Measurements from ENCODE around the gene TNFRSF21. TPM values are rescaled to one million over a fixed set of nuclear protein-coding genes. Genes with fewer than 3 reads are reported as not detected.
A peak's percentile ranks its signal among the peaks of the same experiment; 100 is the strongest.

Gene TNFRSF21
- total and polyA plus RNA-seq, 4 donors, result 27.4 to 126 (median 61.4) TPM

- Histone ChIP-seq H3K4me3 (ENCODE audit: low read depth, low read length) (no peak overlapping the region), H3K4me1 (ENCODE audit: control insufficient read depth, insufficient read depth, low read length) (no peaks in the 10 kb centered on the region), H3K9me3 (ENCODE audit: control insufficient read depth, insufficient read depth, low read length) (no peaks in the 10 kb centered on the region), H3K36me3 (ENCODE audit: control insufficient read depth, insufficient read depth, low read length) (no peaks in the 10 kb centered on the region), H3K27ac (ENCODE audit: low read depth, low read length) (no peak overlapping the region), H3K27me3 (ENCODE audit: control insufficient read depth, insufficient read depth, low read length) (no peaks in the 10 kb centered on the region)
- no peak for DNase-seq (ENCODE audit: low read depth in 4 of 6, low spot score in 6 of 6)
- no CpG with 5 or more reads among the region's 2 CpGs for WGBS (ENCODE audit: insufficient coverage)
Observed at GRCh38 chr6:47349931-47350330, 40.2 kb upstream of the TNFRSF21 start.

- no peaks in the 10 kb centered on the region for H3K9me3 ChIP-seq (ENCODE audit: control insufficient read depth, insufficient read depth, low read length)
- H3K4me1 ChIP-seq (ENCODE audit: control insufficient read depth, insufficient read depth, low read length), result no peaks in the 10 kb centered on the region
- WGBS (ENCODE audit: insufficient coverage), result 83% methylated on average over 2 of the region's 5 CpGs
- H3K27ac ChIP-seq (ENCODE audit: low read depth, low read length), result no peak overlapping the region
- no peaks in the 10 kb centered on the region for H3K27me3 ChIP-seq (ENCODE audit: control insufficient read depth, insufficient read depth, low read length)
- no peaks in the 10 kb centered on the region for H3K36me3 ChIP-seq (ENCODE audit: control insufficient read depth, insufficient read depth, low read length)
- DNase-seq (ENCODE audit: low read depth in 4 of 6, low spot score in 6 of 6), result no peak
- no peak overlapping the region for H3K4me3 ChIP-seq (ENCODE audit: low read depth, low read length)
Observed at GRCh38 chr6:47348316-47348863, 38.7 kb upstream of the TNFRSF21 start.

GRCh38 chr6:47345761-47346160 is 36.1 kb upstream of the TNFRSF21 start:
- H3K27me3 ChIP-seq (ENCODE audit: control insufficient read depth, insufficient read depth, low read length), result no peaks in the 10 kb centered on the region
- WGBS (ENCODE audit: insufficient coverage), result 87% methylated on average over 3 of the region's 4 CpGs
- no peaks in the 10 kb centered on the region for H3K4me1 ChIP-seq (ENCODE audit: control insufficient read depth, insufficient read depth, low read length)
- no peaks in the 10 kb centered on the region for H3K9me3 ChIP-seq (ENCODE audit: control insufficient read depth, insufficient read depth, low read length)
- no peak overlapping the region for H3K4me3 ChIP-seq (ENCODE audit: low read depth, low read length)
- no peak for DNase-seq (ENCODE audit: low read depth in 4 of 6, low spot score in 6 of 6)
- no peak overlapping the region for H3K27ac ChIP-seq (ENCODE audit: low read depth, low read length)
- H3K36me3 ChIP-seq (ENCODE audit: control insufficient read depth, insufficient read depth, low read length), result no peaks in the 10 kb centered on the region

- Histone ChIP-seq H3K36me3 (ENCODE audit: control insufficient read depth, insufficient read depth, low read length) (no peaks in the 10 kb centered on the region), H3K9me3 (ENCODE audit: control insufficient read depth, insufficient read depth, low read length) (no peaks in the 10 kb centered on the region), H3K4me1 (ENCODE audit: control insufficient read depth, insufficient read depth, low read length) (no peaks in the 10 kb centered on the region), H3K4me3 (ENCODE audit: low read depth, low read length) (no peak overlapping the region), H3K27me3 (ENCODE audit: control insufficient read depth, insufficient read depth, low read length) (no peaks in the 10 kb centered on the region), H3K27ac (ENCODE audit: low read depth, low read length) (no peak overlapping the region)
- DNase-seq (ENCODE audit: low read depth in 4 of 6, low spot score in 6 of 6), result peak in 1 of 6 donors; percentile 23
- 17% methylated on average over 1 of the region's 1 CpG for WGBS (ENCODE audit: insufficient coverage)
Observed at GRCh38 chr6:47344022-47344421, 34.3 kb upstream of the TNFRSF21 start.

- no peaks in the 10 kb centered on the region for H3K27me3 ChIP-seq (ENCODE audit: control insufficient read depth, insufficient read depth, low read length)
- no peak for DNase-seq (ENCODE audit: low read depth in 4 of 6, low spot score in 6 of 6)
- H3K4me1 ChIP-seq (ENCODE audit: control insufficient read depth, insufficient read depth, low read length), result no peaks in the 10 kb centered on the region
- no peaks in the 10 kb centered on the region for H3K9me3 ChIP-seq (ENCODE audit: control insufficient read depth, insufficient read depth, low read length)
- H3K4me3 ChIP-seq (ENCODE audit: low read depth, low read length), result no peak overlapping the region
- H3K27ac ChIP-seq (ENCODE audit: low read depth, low read length), result no peak overlapping the region
- H3K36me3 ChIP-seq (ENCODE audit: control insufficient read depth, insufficient read depth, low read length), result no peaks in the 10 kb centered on the region
- no CpG with 5 or more reads among the region's 4 CpGs for WGBS (ENCODE audit: insufficient coverage)
Observed at GRCh38 chr6:47343600-47343999, 33.9 kb upstream of the TNFRSF21 start.

GRCh38 chr6:47342824-47343223 is 33.1 kb upstream of the TNFRSF21 start:
- 63% methylated on average over 7 of the region's 8 CpGs for WGBS (ENCODE audit: insufficient coverage)
- Histone ChIP-seq H3K27me3 (ENCODE audit: control insufficient read depth, insufficient read depth, low read length) (no peaks in the 10 kb centered on the region), H3K36me3 (ENCODE audit: control insufficient read depth, insufficient read depth, low read length) (no peaks in the 10 kb centered on the region), H3K4me1 (ENCODE audit: control insufficient read depth, insufficient read depth, low read length) (no peaks in the 10 kb centered on the region), H3K9me3 (ENCODE audit: control insufficient read depth, insufficient read depth, low read length) (no peaks in the 10 kb centered on the region), H3K4me3 (ENCODE audit: low read depth, low read length) (no peak overlapping the region), H3K27ac (ENCODE audit: low read depth, low read length) (no peak overlapping the region)
- no peak for DNase-seq (ENCODE audit: low read depth in 4 of 6, low spot score in 6 of 6)

- Histone ChIP-seq H3K27ac (ENCODE audit: low read depth, low read length) (no peak overlapping the region), H3K9me3 (ENCODE audit: control insufficient read depth, insufficient read depth, low read length) (no peaks in the 10 kb centered on the region), H3K4me1 (ENCODE audit: control insufficient read depth, insufficient read depth, low read length) (no peaks in the 10 kb centered on the region), H3K27me3 (ENCODE audit: control insufficient read depth, insufficient read depth, low read length) (no peaks in the 10 kb centered on the region), H3K36me3 (ENCODE audit: control insufficient read depth, insufficient read depth, low read length) (no peaks in the 10 kb centered on the region), H3K4me3 (ENCODE audit: low read depth, low read length) (no peak overlapping the region)
- WGBS (ENCODE audit: insufficient coverage), result no CpG with 5 or more reads among the region's 2 CpGs
- no peak for DNase-seq (ENCODE audit: low read depth in 4 of 6, low spot score in 6 of 6)
Observed at GRCh38 chr6:47337519-47337918, 27.8 kb upstream of the TNFRSF21 start.

- H3K27me3 ChIP-seq (ENCODE audit: control insufficient read depth, insufficient read depth, low read length), result no peaks in the 10 kb centered on the region
- no peak overlapping the region for H3K27ac ChIP-seq (ENCODE audit: low read depth, low read length)
- no peaks in the 10 kb centered on the region for H3K9me3 ChIP-seq (ENCODE audit: control insufficient read depth, insufficient read depth, low read length)
- DNase-seq (ENCODE audit: low read depth in 4 of 6, low spot score in 6 of 6), result no peak
- H3K4me3 ChIP-seq (ENCODE audit: low read depth, low read length), result no peak overlapping the region
- H3K36me3 ChIP-seq (ENCODE audit: control insufficient read depth, insufficient read depth, low read length), result no peaks in the 10 kb centered on the region
- no peaks in the 10 kb centered on the region for H3K4me1 ChIP-seq (ENCODE audit: control insufficient read depth, insufficient read depth, low read length)
Observed at GRCh38 chr6:47336334-47336733, 26.6 kb upstream of the TNFRSF21 start.

- Histone ChIP-seq H3K9me3 (ENCODE audit: control insufficient read depth, insufficient read depth, low read length) (no peaks in the 10 kb centered on the region), H3K4me3 (ENCODE audit: low read depth, low read length) (no peak overlapping the region), H3K27me3 (ENCODE audit: control insufficient read depth, insufficient read depth, low read length) (no peaks in the 10 kb centered on the region), H3K27ac (ENCODE audit: low read depth, low read length) (no peak overlapping the region), H3K36me3 (ENCODE audit: control insufficient read depth, insufficient read depth, low read length) (no peaks in the 10 kb centered on the region), H3K4me1 (ENCODE audit: control insufficient read depth, insufficient read depth, low read length) (no peaks in the 10 kb centered on the region)
- 80% methylated on average over 4 of the region's 6 CpGs for WGBS (ENCODE audit: insufficient coverage)
- no peak for DNase-seq (ENCODE audit: low read depth in 4 of 6, low spot score in 6 of 6)
Observed at GRCh38 chr6:47335466-47335865, 25.8 kb upstream of the TNFRSF21 start.

GRCh38 chr6:47334334-47334733 is 24.6 kb upstream of the TNFRSF21 start:
- Histone ChIP-seq H3K27ac (ENCODE audit: low read depth, low read length) (no peak overlapping the region), H3K4me1 (ENCODE audit: control insufficient read depth, insufficient read depth, low read length) (no peaks in the 10 kb centered on the region), H3K36me3 (ENCODE audit: control insufficient read depth, insufficient read depth, low read length) (no peaks in the 10 kb centered on the region), H3K9me3 (ENCODE audit: control insufficient read depth, insufficient read depth, low read length) (no peaks in the 10 kb centered on the region), H3K27me3 (ENCODE audit: control insufficient read depth, insufficient read depth, low read length) (no peaks in the 10 kb centered on the region), H3K4me3 (ENCODE audit: low read depth, low read length) (no peak overlapping the region)
- no peak for DNase-seq (ENCODE audit: low read depth in 4 of 6, low spot score in 6 of 6)
